ENCODE measurements around the gene CSGALNACT2. TPM values are rescaled to one million over a fixed set of nuclear protein-coding genes. Genes with fewer than 3 reads are reported as not detected.
A peak's percentile ranks its signal among the peaks of the same experiment; 100 is the strongest.

Gene CSGALNACT2
- total and polyA plus RNA-seq, 8 donors = 2.3 to 8.6 (median 4.9) TPM

- DNase-seq (no peak), FAIRE-seq (no peak), ATAC-seq (no peak)
- H3K4me1 ChIP-seq = peaks cover 0 to 14% (median 0%) of the 10 kb centered on the region in 3 donors
- intact Hi-C loops (cut with DNase I) = no loop called here
- H3K36me3 ChIP-seq = no peaks in the 10 kb centered on the region
- H3K27me3 ChIP-seq = no peaks in the 10 kb centered on the region
- H3K27ac ChIP-seq = no peak overlapping the region
- no peak overlapping the region for H3K4me3 ChIP-seq
- H3K9me3 ChIP-seq = no peaks in the 10 kb centered on the region
- WGBS, 2 donors = 97 to 98% methylated on average over 5 of the region's 5 CpGs
- TF ChIP-seq CTCF (IDR thresholded peaks at IDR 0.05) = no peak
These were observed 1.8 kb upstream of the CSGALNACT2 start for GRCh38 chr10:43136432-43136831.

DNA sequence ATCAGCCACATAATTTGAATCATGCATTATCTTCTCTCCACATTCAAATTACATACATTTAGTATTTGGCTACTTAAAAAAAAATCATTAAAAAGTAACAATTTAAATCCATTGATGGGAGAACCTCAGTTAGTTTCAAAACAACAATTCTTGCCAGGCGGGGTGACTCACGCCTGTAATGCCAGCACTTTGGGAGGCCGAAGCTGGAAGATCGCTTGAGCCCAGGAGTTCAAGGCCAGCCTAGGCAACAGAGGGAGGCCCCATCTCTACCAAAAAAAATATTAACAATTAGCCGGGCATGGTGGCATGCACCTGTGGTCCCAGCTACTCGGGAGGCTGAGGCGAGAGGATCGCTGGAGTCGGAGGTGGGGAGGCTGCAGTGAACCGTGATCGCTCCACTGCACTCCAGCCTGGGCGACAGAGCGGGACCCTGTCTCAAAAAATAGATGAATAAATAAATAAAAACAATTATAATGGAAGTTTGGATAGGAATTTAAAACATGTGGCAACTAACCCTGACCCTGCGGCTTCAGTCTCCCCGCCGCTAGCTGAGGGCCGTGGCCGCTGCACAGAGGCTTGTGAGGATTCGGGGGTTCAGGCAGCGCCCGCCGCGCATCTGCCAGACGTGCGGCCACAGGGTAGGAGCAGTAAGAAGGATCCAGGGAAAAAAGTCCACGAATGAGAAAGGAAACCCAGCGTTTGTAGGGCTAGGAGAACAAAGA is 1.1 kb upstream of the CSGALNACT2 start:
- peak; percentile 5 to 25 (median 12) for ATAC-seq
- 39 to 44% methylated on average over 27 of the region's 27 CpGs for WGBS, 2 donors

DNA sequence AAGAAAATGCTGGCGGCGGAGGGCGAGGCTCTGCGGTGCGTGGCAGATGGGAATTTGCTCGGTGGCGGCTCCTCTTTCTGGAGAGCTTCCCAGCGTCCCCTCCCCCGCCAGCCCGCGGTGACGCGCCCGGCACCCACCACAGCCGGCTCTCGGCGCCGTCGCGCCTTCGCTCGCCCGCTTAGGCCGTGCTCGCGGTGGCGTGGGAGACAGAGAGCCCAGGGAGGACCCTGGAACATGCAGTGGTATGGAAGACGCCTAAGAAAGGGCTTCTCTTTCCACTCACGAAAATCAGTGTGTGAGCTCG is 576 bp upstream of the CSGALNACT2 start:
- no peaks in the 10 kb centered on the region for H3K27me3 ChIP-seq
- no peaks in the 10 kb centered on the region for H3K9me3 ChIP-seq
- peak overlapping the region; percentile 71 to 96 (median 92) for H3K4me3 ChIP-seq
- FAIRE-seq (no peak), ATAC-seq (peak; percentile 56 to 81 (median 70)), DNase-seq (peak in 3 of 6 donors; percentile 20 to 77 (median 56))
- intact Hi-C loops (cut with DNase I) = no loop called here
- H3K36me3 ChIP-seq = no peaks in the 10 kb centered on the region
- WGBS, 2 donors = 0 to 1% methylated on average over 23 to 30 of the region's 30 CpGs
- no peak for TF ChIP-seq CTCF (IDR thresholded peaks at IDR 0.05)
- peaks cover 0 to 14% (median 0%) of the 10 kb centered on the region in 3 donors for H3K4me1 ChIP-seq
- H3K27ac ChIP-seq = peak overlapping the region; percentile 67 to 92 (median 78)

More for the DNA sequence above, 1.1 kb upstream of the CSGALNACT2 start:
- no peaks in the 10 kb centered on the region for H3K36me3 ChIP-seq
- H3K4me3 ChIP-seq = peak overlapping the region; percentile 71 to 96 (median 92)
- intact Hi-C loops (cut with DNase I) = no loop called here
- FAIRE-seq (no peak), DNase-seq (no peak)
- H3K27ac ChIP-seq = peak overlapping the region; percentile 67 to 92 (median 78)
- no peaks in the 10 kb centered on the region for H3K27me3 ChIP-seq
- H3K9me3 ChIP-seq = no peaks in the 10 kb centered on the region
- TF ChIP-seq CTCF (IDR thresholded peaks at IDR 0.05) = no peak
- peaks cover 0 to 14% (median 0%) of the 10 kb centered on the region in 3 donors for H3K4me1 ChIP-seq

DNA sequence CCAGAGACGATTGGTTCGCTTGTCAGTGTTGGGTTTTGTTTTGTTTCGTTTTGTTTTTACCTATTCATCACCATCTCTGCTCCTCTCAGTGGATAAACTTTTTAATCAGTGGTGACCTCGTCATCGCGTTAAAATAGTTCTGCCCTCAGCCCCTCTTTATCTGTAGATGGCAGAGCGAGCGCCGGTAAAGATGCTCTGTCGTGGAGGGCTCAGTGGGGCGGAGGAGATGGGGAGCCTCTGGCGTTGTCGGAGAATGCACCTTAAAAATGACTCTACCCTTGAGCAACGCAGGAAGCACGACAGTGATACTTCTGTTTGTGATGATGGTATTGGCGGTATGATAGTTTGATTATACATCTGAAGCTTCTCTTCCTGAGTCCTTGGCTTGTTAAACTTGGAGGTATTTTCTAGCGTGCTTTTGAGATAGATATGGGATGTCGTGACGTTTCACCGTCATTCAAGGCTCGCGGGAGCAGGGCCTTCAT is 554 bp downstream of the CSGALNACT2 start:
- ATAC-seq = peak in 3 of 4 donors; percentile 8 to 20 (median 17)

More for the DNA sequence above, 554 bp downstream of the CSGALNACT2 start:
- Histone ChIP-seq H3K9me3 (no peaks in the 10 kb centered on the region), H3K36me3 (no peaks in the 10 kb centered on the region), H3K4me1 (peaks cover 0 to 14% (median 0%) of the 10 kb centered on the region in 3 donors), H3K27ac (peak overlapping the region; percentile 59 to 92 (median 81)), H3K4me3 (peak overlapping the region; percentile 71 to 96 (median 92)), H3K27me3 (no peaks in the 10 kb centered on the region)
- DNase-seq (no peak), FAIRE-seq (no peak)
- intact Hi-C loops (cut with DNase I) = no loop called here
- TF ChIP-seq CTCF (IDR thresholded peaks at IDR 0.05) = no peak
- 0 to 1% methylated on average over 22 of the region's 22 CpGs for WGBS, 2 donors
